A673 (cell line): ENCODE measurements around the gene FHL1.

Experiments used
- EZH2 ChIP-seq: fragments of 200-600 bp; sonication (generic); IDR thresholded peaks from 2 replicates; pipeline ENCODE4 v1.6.1; 2017; ENCODE audit warnings: borderline replicate concordance, low read depth, mild to moderate bottlenecking, mixed read lengths, antibody characterized with exemption, low read length; ENCODE audit not compliant: poor library complexity, severe bottlenecking
- TF ChIP-seq, protein P1 (sequence below): fragments of 300-800, 200-600 bp; sonication (generic); conservative IDR thresholded peaks from 2 replicates; pipeline ENCODE4 v1.5.1; 2017; ENCODE audit warnings: low read depth, mild to moderate bottlenecking, antibody characterized with exemption, low read length, moderate library complexity, mixed read lengths

DNA sequence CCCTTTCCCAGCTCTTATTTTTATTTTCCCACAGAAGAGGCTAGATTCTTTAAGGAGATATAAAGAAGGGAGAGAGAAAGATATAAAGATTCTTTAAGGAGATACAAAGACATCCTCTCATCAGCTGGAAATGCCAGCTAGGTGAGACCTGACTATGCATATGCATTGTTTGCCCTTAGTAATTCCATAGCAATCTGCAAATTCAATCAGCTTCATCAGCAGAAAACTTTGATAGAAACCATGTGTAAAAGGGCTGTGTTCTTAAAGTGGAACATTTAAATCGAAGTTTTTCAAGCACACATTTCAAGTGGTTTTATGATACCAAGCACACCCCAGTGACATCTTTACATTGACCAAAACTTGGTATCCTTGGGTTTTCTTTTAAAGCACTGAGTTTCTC lies 24.1 kb downstream of the FHL1 start:
- TF ChIP-seq, protein P1, sequence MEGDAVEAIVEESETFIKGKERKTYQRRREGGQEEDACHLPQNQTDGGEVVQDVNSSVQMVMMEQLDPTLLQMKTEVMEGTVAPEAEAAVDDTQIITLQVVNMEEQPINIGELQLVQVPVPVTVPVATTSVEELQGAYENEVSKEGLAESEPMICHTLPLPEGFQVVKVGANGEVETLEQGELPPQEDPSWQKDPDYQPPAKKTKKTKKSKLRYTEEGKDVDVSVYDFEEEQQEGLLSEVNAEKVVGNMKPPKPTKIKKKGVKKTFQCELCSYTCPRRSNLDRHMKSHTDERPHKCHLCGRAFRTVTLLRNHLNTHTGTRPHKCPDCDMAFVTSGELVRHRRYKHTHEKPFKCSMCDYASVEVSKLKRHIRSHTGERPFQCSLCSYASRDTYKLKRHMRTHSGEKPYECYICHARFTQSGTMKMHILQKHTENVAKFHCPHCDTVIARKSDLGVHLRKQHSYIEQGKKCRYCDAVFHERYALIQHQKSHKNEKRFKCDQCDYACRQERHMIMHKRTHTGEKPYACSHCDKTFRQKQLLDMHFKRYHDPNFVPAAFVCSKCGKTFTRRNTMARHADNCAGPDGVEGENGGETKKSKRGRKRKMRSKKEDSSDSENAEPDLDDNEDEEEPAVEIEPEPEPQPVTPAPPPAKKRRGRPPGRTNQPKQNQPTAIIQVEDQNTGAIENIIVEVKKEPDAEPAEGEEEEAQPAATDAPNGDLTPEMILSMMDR, result no peak
- TF ChIP-seq EZH2, result no peak
